Measurements from ENCODE around the gene EPS8L1. TPM values are rescaled to one million over a fixed set of nuclear protein-coding genes. Genes with fewer than 3 reads are reported as not detected.

EPS8L1 gene
- total RNA-seq, 1 donor from 2014 or later = not detected

DNA sequence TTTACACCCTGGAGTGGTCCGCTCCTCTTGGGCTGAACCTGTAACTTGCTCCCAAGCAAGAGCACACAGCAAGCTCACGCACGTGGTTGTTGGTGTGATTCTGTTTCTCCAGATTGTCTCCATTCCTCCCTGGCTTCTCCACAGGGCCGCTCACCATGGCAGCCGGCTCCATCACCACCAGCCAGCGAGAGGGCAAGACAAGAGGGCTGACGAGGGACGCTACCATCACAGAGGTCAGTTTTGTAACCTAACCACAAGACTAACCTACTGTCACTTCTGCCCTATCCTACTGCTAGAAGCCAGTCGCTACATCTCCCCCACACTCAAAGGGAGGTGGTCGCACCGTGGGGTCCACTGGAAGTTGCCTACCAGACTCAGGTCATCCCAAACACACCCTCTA, 33.0 kb upstream of the EPS8L1 start:
- intact Hi-C loops (cut with DNase I) = no loop called here
- Histone ChIP-seq H3K36me3 (peaks cover 23 to 42% of the 10 kb centered on the region in 2 donors), H3K9me3 (no peaks in the 10 kb centered on the region), H3K27ac (no peak overlapping the region), H3K4me1 (no peaks in the 10 kb centered on the region), H3K27me3 (no peaks in the 10 kb centered on the region), H3K4me3 (no peak overlapping the region)
- TF ChIP-seq, protein P1, sequence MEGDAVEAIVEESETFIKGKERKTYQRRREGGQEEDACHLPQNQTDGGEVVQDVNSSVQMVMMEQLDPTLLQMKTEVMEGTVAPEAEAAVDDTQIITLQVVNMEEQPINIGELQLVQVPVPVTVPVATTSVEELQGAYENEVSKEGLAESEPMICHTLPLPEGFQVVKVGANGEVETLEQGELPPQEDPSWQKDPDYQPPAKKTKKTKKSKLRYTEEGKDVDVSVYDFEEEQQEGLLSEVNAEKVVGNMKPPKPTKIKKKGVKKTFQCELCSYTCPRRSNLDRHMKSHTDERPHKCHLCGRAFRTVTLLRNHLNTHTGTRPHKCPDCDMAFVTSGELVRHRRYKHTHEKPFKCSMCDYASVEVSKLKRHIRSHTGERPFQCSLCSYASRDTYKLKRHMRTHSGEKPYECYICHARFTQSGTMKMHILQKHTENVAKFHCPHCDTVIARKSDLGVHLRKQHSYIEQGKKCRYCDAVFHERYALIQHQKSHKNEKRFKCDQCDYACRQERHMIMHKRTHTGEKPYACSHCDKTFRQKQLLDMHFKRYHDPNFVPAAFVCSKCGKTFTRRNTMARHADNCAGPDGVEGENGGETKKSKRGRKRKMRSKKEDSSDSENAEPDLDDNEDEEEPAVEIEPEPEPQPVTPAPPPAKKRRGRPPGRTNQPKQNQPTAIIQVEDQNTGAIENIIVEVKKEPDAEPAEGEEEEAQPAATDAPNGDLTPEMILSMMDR (IDR thresholded peaks at IDR 0.05) = no peak
- DNase-seq (ENCODE audit: low spot score in 2 of 2) = no peak

DNA sequence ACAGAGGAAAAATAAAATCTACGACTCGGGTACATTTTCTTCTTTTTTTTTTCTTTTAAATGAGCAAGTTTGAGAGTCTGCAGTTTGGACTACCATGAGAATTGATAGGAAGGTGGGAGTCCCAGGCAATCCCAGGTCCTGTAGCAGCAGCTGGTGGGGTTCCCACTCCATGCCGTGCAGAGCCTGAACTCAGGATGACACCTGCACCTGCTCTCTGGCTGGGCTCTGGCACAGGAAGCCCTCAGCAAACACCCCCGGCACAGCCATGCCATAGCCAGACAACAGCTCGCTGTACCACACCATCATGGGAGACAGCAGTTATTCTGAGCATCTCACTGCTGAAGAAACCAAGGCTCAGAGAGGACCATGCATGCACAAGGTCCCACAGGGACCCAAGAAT, 31.4 kb upstream of the EPS8L1 start:
- TF ChIP-seq, protein P1 (IDR thresholded peaks at IDR 0.05) = no peak
- DNase-seq (ENCODE audit: low spot score in 2 of 2) = no peak
- peaks cover 31 to 58% of the 10 kb centered on the region in 2 donors for H3K36me3 ChIP-seq
- no peaks in the 10 kb centered on the region for H3K27me3 ChIP-seq
- H3K27ac ChIP-seq = no peak overlapping the region
- no peaks in the 10 kb centered on the region for H3K9me3 ChIP-seq
- no peaks in the 10 kb centered on the region for H3K4me1 ChIP-seq
- no peak overlapping the region for H3K4me3 ChIP-seq
- intact Hi-C loops (cut with DNase I) = no loop called here

DNA sequence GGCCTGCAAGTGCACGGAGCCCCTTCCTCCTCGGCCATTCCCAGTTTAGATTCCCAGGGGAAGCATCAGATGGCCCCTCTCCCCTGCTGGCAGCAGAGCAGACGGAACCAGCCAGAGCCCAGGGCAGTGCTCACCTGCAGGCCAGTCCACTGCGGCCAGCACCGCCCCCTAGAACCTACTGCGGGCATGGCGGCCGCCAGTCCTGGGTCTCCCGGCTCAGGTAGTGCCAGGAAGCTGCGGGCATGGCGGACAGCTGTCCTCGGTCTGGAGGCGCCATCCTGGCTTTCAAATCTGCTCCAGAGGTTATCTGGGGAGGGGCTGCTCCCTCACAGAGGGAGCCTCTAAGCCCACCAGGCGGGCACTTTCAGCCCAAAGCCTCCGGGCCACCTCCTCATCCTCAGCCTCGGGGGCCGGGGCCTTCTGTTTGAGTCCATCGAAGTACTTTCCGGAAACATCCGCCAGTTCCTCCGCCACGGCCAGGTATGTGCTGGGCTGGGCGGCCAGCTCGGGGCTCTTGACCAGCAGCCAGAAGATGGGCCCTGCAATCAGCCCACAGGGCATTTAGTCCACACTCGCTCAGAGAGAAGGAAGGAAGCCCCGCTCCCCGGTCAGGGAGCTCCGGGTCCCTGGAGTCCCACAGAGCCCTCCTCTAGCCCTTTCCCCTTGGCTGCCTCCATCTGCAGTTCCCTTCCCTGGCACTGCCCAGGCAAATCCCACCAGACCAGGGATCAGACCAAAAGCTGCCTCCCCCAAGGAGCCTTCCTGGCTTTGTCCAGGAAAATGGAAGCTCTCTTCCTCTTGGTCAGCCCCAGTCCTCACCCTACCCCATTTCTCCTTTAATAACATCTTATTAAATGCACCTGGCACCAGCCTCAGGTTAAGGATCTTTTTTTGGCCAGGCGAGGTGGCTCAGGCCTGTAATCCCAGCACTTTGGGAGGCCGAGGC, 30.6 kb upstream of the EPS8L1 start:
- Histone ChIP-seq H3K36me3 (peaks cover 31 to 59% of the 10 kb centered on the region in 2 donors), H3K4me3 (no peak overlapping the region), H3K27ac (no peak overlapping the region), H3K27me3 (no peaks in the 10 kb centered on the region), H3K9me3 (no peaks in the 10 kb centered on the region), H3K4me1 (no peaks in the 10 kb centered on the region)
- TF ChIP-seq, protein P1 (IDR thresholded peaks at IDR 0.05) = no peak
- DNase-seq (ENCODE audit: low spot score in 2 of 2) = no peak
- intact Hi-C loops (cut with DNase I) = no loop called here

DNA sequence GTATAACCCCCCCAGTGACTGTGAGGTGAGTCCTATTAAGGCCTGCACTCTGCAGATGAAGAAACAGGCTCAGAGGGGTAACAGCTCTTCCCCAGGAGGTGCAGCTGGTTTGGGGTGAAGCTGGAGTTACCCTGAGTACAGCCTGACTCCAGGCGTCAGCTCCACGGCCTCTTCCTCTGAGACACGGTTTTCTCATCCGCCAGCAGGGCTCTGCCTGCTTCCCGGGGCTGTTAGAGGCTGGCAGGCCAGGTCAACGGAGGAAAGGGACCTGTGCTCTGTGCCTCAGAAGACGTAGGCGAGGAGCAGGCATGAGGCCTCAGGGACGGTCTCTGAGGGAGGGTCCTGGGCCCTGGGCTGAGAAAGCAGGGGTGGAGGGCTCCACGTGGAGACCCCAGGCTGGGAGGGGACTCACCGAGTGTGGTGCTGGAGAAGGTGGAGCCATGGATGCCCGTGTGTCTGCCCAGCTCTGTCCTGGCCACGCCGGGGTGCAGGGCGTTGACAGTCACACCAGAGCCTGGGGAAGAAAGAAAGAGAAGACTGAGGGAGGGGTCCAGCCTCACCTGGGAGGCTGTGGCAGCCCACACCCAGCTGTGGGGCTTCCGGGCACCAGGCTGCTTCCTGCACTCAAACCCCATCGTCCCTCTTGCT, 28.6 kb upstream of the EPS8L1 start:
- TF ChIP-seq, protein P1 (IDR thresholded peaks at IDR 0.05) = no peak

DNA sequence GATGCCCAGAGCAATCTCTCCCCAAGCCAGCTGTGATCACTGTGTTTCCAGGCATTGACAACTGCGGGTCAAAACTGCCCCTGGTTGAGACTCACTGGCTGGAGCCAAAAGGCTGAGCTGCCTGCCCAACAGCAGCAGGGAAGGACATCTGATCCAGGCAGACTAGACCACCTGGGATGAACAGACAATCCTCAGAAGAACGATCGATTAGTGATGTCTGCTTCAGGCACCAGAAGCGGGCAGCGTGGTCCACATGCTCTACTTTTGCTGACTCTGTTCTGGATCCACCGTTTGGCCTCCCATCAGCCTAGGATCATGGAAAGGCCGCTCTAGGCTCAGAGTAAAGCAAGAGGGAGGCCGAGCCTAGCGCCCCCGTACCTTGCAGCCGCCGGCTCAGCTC, 27.7 kb upstream of the EPS8L1 start:
- intact Hi-C loops (cut with DNase I) = no loop called here
- Histone ChIP-seq H3K27me3 (no peaks in the 10 kb centered on the region), H3K4me1 (no peaks in the 10 kb centered on the region), H3K9me3 (no peaks in the 10 kb centered on the region), H3K36me3 (peaks cover 31 to 65% of the 10 kb centered on the region in 2 donors), H3K27ac (no peak overlapping the region), H3K4me3 (no peak overlapping the region)
- DNase-seq (ENCODE audit: low spot score in 2 of 2) = no peak
- TF ChIP-seq, protein P1 (IDR thresholded peaks at IDR 0.05) = no peak

More for the DNA sequence above, 28.6 kb upstream of the EPS8L1 start:
- H3K4me3 ChIP-seq = no peak overlapping the region
- no peaks in the 10 kb centered on the region for H3K9me3 ChIP-seq
- no peaks in the 10 kb centered on the region for H3K4me1 ChIP-seq
- no peaks in the 10 kb centered on the region for H3K27me3 ChIP-seq
- no peak overlapping the region for H3K27ac ChIP-seq
- H3K36me3 ChIP-seq = peaks cover 31 to 72% of the 10 kb centered on the region in 2 donors
- no peak for DNase-seq (ENCODE audit: low spot score in 2 of 2)
- intact Hi-C loops (cut with DNase I) = no loop called here
